Measurements from ENCODE around the gene ESPL1. TPM values are rescaled to one million over a fixed set of nuclear protein-coding genes. Genes with fewer than 3 reads are reported as not detected.
A peak's percentile ranks its signal among the peaks of the same experiment; 100 is the strongest.

Gene ESPL1
- total RNA-seq, 1 experiment from 2014 or later: 12.1 TPM

GRCh38 chr12:53279283-53279869 is 11.3 kb downstream of the ESPL1 start:
- intact Hi-C loops (cut with micrococcal nuclease): no loop called here
- Mint-ChIP-seq H3K36me3 (ENCODE audit: insufficient read depth, unreplicated experiment) (peaks cover 6% of the 10 kb centered on the region), H3K4me3 (ENCODE audit: unreplicated experiment) (no peak overlapping the region), H3K27ac (ENCODE audit: low read depth, unreplicated experiment) (no peak overlapping the region), H3K27me3 (ENCODE audit: insufficient read depth, unreplicated experiment) (no peaks in the 10 kb centered on the region), H3K4me1 (ENCODE audit: insufficient read depth, unreplicated experiment) (no peaks in the 10 kb centered on the region), H3K9me3 (ENCODE audit: unreplicated experiment) (no peaks in the 10 kb centered on the region)
- CTCF ChIA-PET: interaction anchor here (0.6 to 3.6 kb wide), 4 partner anchors 8 to 142 kb away, joined by 4 to 37 read pairs (median 12); no protein-coding TSS in a partner anchor
- BruUV-seq (replicated peaks): no TSS peak
- TF ChIP-seq CTCF (IDR thresholded peaks at IDR 0.05; ENCODE audit: unreplicated experiment): no peak
- DNase-seq (ENCODE audit: unreplicated experiment): no peak
- POLR2A ChIA-PET: interaction anchor here (0.7 kb wide), 1 partner anchor 46 kb away, joined by 4 read pairs; no protein-coding TSS in a partner anchor

- CTCF ChIA-PET: interaction anchor here (3.1 kb wide), 1 partner anchor 67 kb away, joined by 20 read pairs; no protein-coding TSS in a partner anchor
- no TSS peak for BruUV-seq (replicated peaks)
- no peak overlapping the region for H3K27ac Mint-ChIP-seq (ENCODE audit: low read depth, unreplicated experiment)
- POLR2A ChIA-PET: interaction anchor here (0.7 kb wide), 1 partner anchor 47 kb away, joined by 4 read pairs; no protein-coding TSS in a partner anchor
- no peaks in the 10 kb centered on the region for H3K27me3 Mint-ChIP-seq (ENCODE audit: insufficient read depth, unreplicated experiment)
- no peaks in the 10 kb centered on the region for H3K4me1 Mint-ChIP-seq (ENCODE audit: insufficient read depth, unreplicated experiment)
- peaks cover 9% of the 10 kb centered on the region for H3K36me3 Mint-ChIP-seq (ENCODE audit: insufficient read depth, unreplicated experiment)
- intact Hi-C loops (cut with micrococcal nuclease): no loop called here
- DNase-seq (ENCODE audit: unreplicated experiment): no peak
- no peaks in the 10 kb centered on the region for H3K9me3 Mint-ChIP-seq (ENCODE audit: unreplicated experiment)
- TF ChIP-seq CTCF (IDR thresholded peaks at IDR 0.05; ENCODE audit: unreplicated experiment): no peak
- H3K4me3 Mint-ChIP-seq (ENCODE audit: unreplicated experiment): no peak overlapping the region
Measured at GRCh38 chr12:53279888-53280498, 11.9 kb downstream of the ESPL1 start.

GRCh38 chr12:53286448-53286847 is 18.3 kb downstream of the ESPL1 start:
- no peak for TF ChIP-seq CTCF (IDR thresholded peaks at IDR 0.05; ENCODE audit: unreplicated experiment)
- Mint-ChIP-seq H3K36me3 (ENCODE audit: insufficient read depth, unreplicated experiment) (peaks cover 19% of the 10 kb centered on the region), H3K4me3 (ENCODE audit: unreplicated experiment) (no peak overlapping the region), H3K4me1 (ENCODE audit: insufficient read depth, unreplicated experiment) (peaks cover 6% of the 10 kb centered on the region), H3K27me3 (ENCODE audit: insufficient read depth, unreplicated experiment) (no peaks in the 10 kb centered on the region), H3K9me3 (ENCODE audit: unreplicated experiment) (no peaks in the 10 kb centered on the region), H3K27ac (ENCODE audit: low read depth, unreplicated experiment) (no peak overlapping the region)
- DNase-seq (ENCODE audit: unreplicated experiment): no peak
- ChIA-PET POLR2A (interaction anchor here (0.8 to 1.6 kb wide), 4 partner anchors 9 to 73 kb away, joined by 3 to 8 read pairs (median 4); partner anchors contain the start of genes ESPL1 and PFDN5), CTCF (interaction anchor here (0.5 to 14.9 kb wide), 19 partner anchors 9 to 291 kb away, joined by 3 to 275 read pairs (median 4); partner anchors contain the start of genes ESPL1 and ITGB7)
- intact Hi-C loops (cut with micrococcal nuclease): no loop called here
- BruUV-seq (replicated peaks): no TSS peak

- Mint-ChIP-seq H3K27me3 (ENCODE audit: insufficient read depth, unreplicated experiment) (no peaks in the 10 kb centered on the region), H3K4me1 (ENCODE audit: insufficient read depth, unreplicated experiment) (peaks cover 6% of the 10 kb centered on the region), H3K9me3 (ENCODE audit: unreplicated experiment) (no peaks in the 10 kb centered on the region), H3K4me3 (ENCODE audit: unreplicated experiment) (no peak overlapping the region), H3K27ac (ENCODE audit: low read depth, unreplicated experiment) (peak overlapping the region; percentile 24), H3K36me3 (ENCODE audit: insufficient read depth, unreplicated experiment) (peaks cover 19% of the 10 kb centered on the region)
- CTCF ChIA-PET: interaction anchor here (0.6 to 14.9 kb wide), 28 partner anchors 10 to 403 kb away, joined by 3 to 275 read pairs (median 4); partner anchors contain the start of genes AAAS and ESPL1
- BruUV-seq (replicated peaks): no TSS peak
- TF ChIP-seq CTCF (IDR thresholded peaks at IDR 0.05; ENCODE audit: unreplicated experiment): peak; percentile 74
- peak; percentile 61 for DNase-seq (ENCODE audit: unreplicated experiment)
- POLR2A ChIA-PET: interaction anchor here (0.7 to 1.2 kb wide), 2 partner anchors 68 to 74 kb away, joined by 3 to 5 read pairs; no protein-coding TSS in a partner anchor
- intact Hi-C loops (cut with micrococcal nuclease): loop anchor here (1.0 kb wide), 2 partner anchors 74 to 128 kb away; no protein-coding TSS in a partner anchor
Measured at GRCh38 chr12:53287741-53288216, 19.7 kb downstream of the ESPL1 start.

All from MCF 10A (cell line).